GM23338 (cell line): Measurements from ENCODE around the gene EFHC2. TPM values are rescaled to one million over a fixed set of nuclear protein-coding genes. Genes with fewer than 3 reads are reported as not detected.

Source experiments
- ATAC-seq: fragments of 200-7000 bp; cut with Tn5 transposase; 3 replicates; pipeline ENCODE4 v1.9.1; 2020
- DNase-seq: peaks from one replicate; pipeline ENCODE4 v3.0.0-alpha.2; 2015; ENCODE audit warnings: low spot score
- H2AFZ ChIP-seq: fragments of 200-600 bp; sonication (generic); 2 replicates; pipeline ENCODE4 v1.8.0; 2016; ENCODE audit warnings: antibody characterized with exemption, mild to moderate bottlenecking, moderate library complexity
- H3F3A ChIP-seq: fragments of 200-600 bp; sonication (generic); replicated peaks from 2 replicates; pipeline ENCODE4 v1.8.0; 2017; ENCODE audit warnings: antibody characterized with exemption, mixed run types, low read depth
- H3K27ac ChIP-seq: fragments of 200-600 bp; sonication (generic); 2 replicates; pipeline ENCODE4 v1.6.1; 2016; ENCODE audit warnings: low read depth
- H3K27me3 ChIP-seq: fragments of 200-600 bp; sonication (generic); 2 replicates; pipeline ENCODE4 v1.8.0; 2016; ENCODE audit warnings: mild to moderate bottlenecking, mixed run types, moderate library complexity; ENCODE audit not compliant: insufficient read depth
- H3K36me3 ChIP-seq: fragments of 200-600 bp; sonication (generic); 2 replicates; pipeline ENCODE4 v1.8.0; 2016; ENCODE audit warnings: mild to moderate bottlenecking; ENCODE audit not compliant: insufficient read depth
- H3K4me1 ChIP-seq: fragments of 200-600 bp; sonication (generic); 2 replicates; pipeline ENCODE4 v1.8.0; 2016; ENCODE audit warnings: mild to moderate bottlenecking, moderate library complexity; ENCODE audit not compliant: insufficient read depth
- H3K4me2 ChIP-seq: fragments of 200-600 bp; sonication (generic); 2 replicates; pipeline ENCODE4 v1.7.1; 2017; ENCODE audit warnings: mixed run types
- H3K4me3 ChIP-seq: fragments of 200-600 bp; sonication (generic); 2 replicates; pipeline ENCODE4 v1.6.1; 2016; ENCODE audit warnings: mixed run types
- H3K79me2 ChIP-seq: fragments of 200-600 bp; sonication (generic); replicated peaks from 2 replicates; pipeline ENCODE4 v1.8.0; 2017; ENCODE audit warnings: mild to moderate bottlenecking; ENCODE audit not compliant: insufficient read depth
- H3K9me2 ChIP-seq: fragments of 200-600 bp; sonication (generic); 2 replicates; pipeline ENCODE4 v1.8.0; 2017; ENCODE audit not compliant: insufficient read depth
- H4K20me1 ChIP-seq: fragments of 200-600 bp; sonication (generic); replicated peaks from 2 replicates; pipeline ENCODE4 v1.8.0; 2017; ENCODE audit warnings: mild to moderate bottlenecking; ENCODE audit not compliant: insufficient read depth
- H3K27ac Mint-ChIP-seq: 2 replicates; pipeline ENCODE4 v1.8.0; 2020; ENCODE audit warnings: inconsistent platforms, mild to moderate bottlenecking, moderate library complexity, mixed read lengths
- H3K27me3 Mint-ChIP-seq: 3 replicates; pipeline ENCODE4 v1.8.0; 2022; ENCODE audit warnings: low read depth, mild to moderate bottlenecking, moderate library complexity, mixed read lengths, inconsistent platforms; ENCODE audit not compliant: insufficient read depth, poor library complexity
- H3K36me3 Mint-ChIP-seq: 3 replicates; pipeline ENCODE4 v1.8.0; 2021; ENCODE audit warnings: low read depth, mild to moderate bottlenecking, inconsistent platforms, moderate library complexity, mixed read lengths
- H3K4me1 Mint-ChIP-seq: 3 replicates; pipeline ENCODE4 v1.8.0; 2020; ENCODE audit warnings: mild to moderate bottlenecking, inconsistent platforms, mixed read lengths
- H3K4me3 Mint-ChIP-seq: 3 replicates; pipeline ENCODE4 v1.8.0; 2021; ENCODE audit warnings: moderate library complexity, mild to moderate bottlenecking, inconsistent platforms, mixed read lengths
- H3K9me3 Mint-ChIP-seq: 3 replicates; pipeline ENCODE4 v1.8.0; 2020; ENCODE audit warnings: moderate library complexity, mild to moderate bottlenecking, inconsistent platforms, mixed read lengths
- CREB1 ChIP-seq: fragments of 250-450 bp; sonication (Bioruptor Pico); IDR thresholded peaks from 2 replicates; pipeline ENCODE4 v1.5.0; 2020; ENCODE audit warnings: low read depth, mild to moderate bottlenecking, moderate library complexity
- ETS1 ChIP-seq: IDR thresholded peaks from 2 replicates; pipeline ENCODE4 v1.6.1; 2016; ENCODE audit warnings: antibody characterized with exemption
- EZH2 ChIP-seq: fragments of 200-600 bp; sonication (generic); IDR thresholded peaks from one replicate; pipeline ENCODE4 v1.8.0; 2017; ENCODE audit warnings: antibody characterized with exemption, mild to moderate bottlenecking, low read depth; ENCODE audit not compliant: unreplicated experiment
- POLR2AphosphoS5 ChIP-seq: IDR thresholded peaks from 2 replicates; pipeline ENCODE4 v1.6.1; 2016; ENCODE audit warnings: antibody characterized with exemption, low read depth
- STAT1 ChIP-seq: IDR thresholded peaks from one replicate; pipeline ENCODE4 v1.6.1; 2016; ENCODE audit warnings: antibody characterized with exemption; ENCODE audit not compliant: unreplicated experiment
- ZNF114 ChIP-seq: fragments of 250-450 bp; sonication (Bioruptor Pico); IDR thresholded peaks from 2 replicates; pipeline ENCODE4 v1.5.0; 2020; ENCODE audit warnings: mild to moderate bottlenecking, moderate library complexity
- ZNF331 ChIP-seq: fragments of 250-450 bp; sonication (Bioruptor Pico); IDR thresholded peaks from 2 replicates; pipeline ENCODE4 v1.5.0; 2020; ENCODE audit warnings: low read depth, mild to moderate bottlenecking, moderate library complexity
- ZNF462 ChIP-seq: fragments of 250-450 bp; sonication (Bioruptor Pico); IDR thresholded peaks from 2 replicates; pipeline ENCODE4 v1.5.0; 2020; ENCODE audit warnings: mild to moderate bottlenecking, moderate library complexity
- polyA plus RNA-seq: library from polyadenylated mRNA; unstranded; fragments of >200 nt; fragmentation: Nextera tagmentation; extraction: Ambion mirVana; gene quantifications from 2 replicates; pipeline ENCODE4 v1.2.1, GENCODE V29; 2016
- total RNA-seq: library from RNA; depleted of rRNA; stranded (reverse); fragments of >200 nt; shearing (Covaris generic); gene quantifications from 2 replicates; pipeline ENCODE4 v1.2.3, GENCODE V29; 2014

EFHC2 gene
- total and polyA plus RNA-seq, 2 experiments from 2014 or later: 3.1 to 3.2 TPM

GRCh38 chrX:44167116-44167515, 176.4 kb downstream of the EFHC2 start:
- Histone ChIP-seq H4K20me1 (no peaks in the 10 kb centered on the region), H3K9me2 (peaks cover 3% of the 10 kb centered on the region; the same call in 1 of the 2 replicates), H3F3A (no peaks in the 10 kb centered on the region), H3K36me3 (no peaks in the 10 kb centered on the region), H3K79me2 (no peaks in the 10 kb centered on the region), H3K27ac (no peak overlapping the region), H3K4me2 (no peak overlapping the region), H3K4me3 (no peak overlapping the region), H3K27me3 (no peaks in the 10 kb centered on the region), H2AFZ (no peak overlapping the region), H3K4me1 (no peaks in the 10 kb centered on the region)
- H3K4me1 Mint-ChIP-seq: no peaks in the 10 kb centered on the region
- H3K27ac Mint-ChIP-seq: no peak overlapping the region
- peaks cover 5% of the 10 kb centered on the region; the same call in 1 of the 3 replicates for H3K36me3 Mint-ChIP-seq
- TF ChIP-seq ETS1 (no peak), ZNF331 (CRISPR knock-in tag) (no peak), POLR2AphosphoS5 (no peak)
- H3K4me3 Mint-ChIP-seq: no peak overlapping the region
- DNase-seq: no peak
- peaks cover 1% of the 10 kb centered on the region for H3K27me3 Mint-ChIP-seq
- H3K9me3 Mint-ChIP-seq: no peaks in the 10 kb centered on the region; the same call in 2 of the 3 replicates
- no peak for ATAC-seq

- H3K36me3 Mint-ChIP-seq: peaks cover 5% of the 10 kb centered on the region; the same call in 1 of the 3 replicates
- Histone ChIP-seq H3K36me3 (no peaks in the 10 kb centered on the region), H3F3A (no peaks in the 10 kb centered on the region), H2AFZ (no peak overlapping the region), H3K9me2 (peaks cover 3% of the 10 kb centered on the region; the same call in 1 of the 2 replicates), H3K4me1 (no peaks in the 10 kb centered on the region), H3K4me3 (no peak overlapping the region), H3K4me2 (no peak overlapping the region), H3K27me3 (no peaks in the 10 kb centered on the region), H3K27ac (no peak overlapping the region), H3K79me2 (no peaks in the 10 kb centered on the region), H4K20me1 (no peaks in the 10 kb centered on the region)
- no peak overlapping the region for H3K27ac Mint-ChIP-seq
- no peak for DNase-seq
- no peaks in the 10 kb centered on the region; the same call in 2 of the 3 replicates for H3K4me1 Mint-ChIP-seq
- no peak for ATAC-seq
- no peak overlapping the region for H3K4me3 Mint-ChIP-seq
- no peak for TF ChIP-seq EZH2
- TF ChIP-seq STAT1: no peak
- TF ChIP-seq CREB1 (CRISPR knock-in tag): no peak
- TF ChIP-seq ZNF114 (CRISPR knock-in tag): no peak
- no peak for TF ChIP-seq ETS1
- no peak for TF ChIP-seq POLR2AphosphoS5
- H3K9me3 Mint-ChIP-seq: no peaks in the 10 kb centered on the region; the same call in 2 of the 3 replicates
- peaks cover 1% of the 10 kb centered on the region for H3K27me3 Mint-ChIP-seq
Measured at GRCh38 chrX:44162964-44163475, 180.5 kb downstream of the EFHC2 start.

- no peaks in the 10 kb centered on the region for H4K20me1 ChIP-seq
- H3K27me3 Mint-ChIP-seq: no peaks in the 10 kb centered on the region
- DNase-seq (no peak), ATAC-seq (no peak)
- peaks cover 2% of the 10 kb centered on the region; the same call in 1 of the 3 replicates for H3K36me3 Mint-ChIP-seq
- H3K36me3 ChIP-seq: no peaks in the 10 kb centered on the region
- H2AFZ ChIP-seq: no peak overlapping the region
- no peaks in the 10 kb centered on the region; the same call in 2 of the 3 replicates for H3K9me3 Mint-ChIP-seq
- no peaks in the 10 kb centered on the region for H3K27me3 ChIP-seq
- no peaks in the 10 kb centered on the region for H3K79me2 ChIP-seq
- H3K4me3 Mint-ChIP-seq: no peak overlapping the region
- H3F3A ChIP-seq: no peaks in the 10 kb centered on the region
- no peak overlapping the region for H3K4me3 ChIP-seq
- H3K4me1 ChIP-seq: no peaks in the 10 kb centered on the region
- no peak overlapping the region for H3K27ac Mint-ChIP-seq
- H3K27ac ChIP-seq: no peak overlapping the region
- H3K4me2 ChIP-seq: no peak overlapping the region
- H3K9me2 ChIP-seq: no peaks in the 10 kb centered on the region
- peaks cover 8% of the 10 kb centered on the region for H3K4me1 Mint-ChIP-seq
- no peak for TF ChIP-seq ZNF114 (CRISPR knock-in tag)
- no peak for TF ChIP-seq POLR2AphosphoS5
- TF ChIP-seq ZNF462 (CRISPR knock-in tag): no peak
- no peak for TF ChIP-seq CREB1 (CRISPR knock-in tag)
Measured at GRCh38 chrX:44157858-44158257, 185.6 kb downstream of the EFHC2 start.
